ENCODE measurements around the gene SLC6A19.

The SLC6A19 gene

DNA sequence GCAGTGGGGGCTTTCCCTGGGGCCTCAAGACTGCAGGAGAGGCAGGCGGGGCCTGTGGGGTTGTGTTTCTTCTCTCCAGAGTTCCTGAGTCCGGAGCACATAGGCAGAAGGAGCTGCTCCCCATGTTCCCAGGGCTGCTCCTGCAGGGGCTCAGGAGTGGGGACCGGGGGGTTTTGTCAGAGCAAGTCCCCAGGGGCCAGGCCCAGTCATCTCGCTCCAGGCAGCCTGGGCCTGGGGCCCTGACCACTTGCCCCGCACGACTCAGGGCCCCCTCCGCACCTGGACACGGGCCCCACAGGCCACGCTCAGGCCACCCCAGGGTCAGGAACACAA is 22.0 kb upstream of the SLC6A19 start:
- DNase-seq (ENCODE audit: low spot score) = no peak

GRCh38 chr5:1180096-1180495 is 21.3 kb upstream of the SLC6A19 start:
- DNase-seq (ENCODE audit: low spot score) = no peak

DNA sequence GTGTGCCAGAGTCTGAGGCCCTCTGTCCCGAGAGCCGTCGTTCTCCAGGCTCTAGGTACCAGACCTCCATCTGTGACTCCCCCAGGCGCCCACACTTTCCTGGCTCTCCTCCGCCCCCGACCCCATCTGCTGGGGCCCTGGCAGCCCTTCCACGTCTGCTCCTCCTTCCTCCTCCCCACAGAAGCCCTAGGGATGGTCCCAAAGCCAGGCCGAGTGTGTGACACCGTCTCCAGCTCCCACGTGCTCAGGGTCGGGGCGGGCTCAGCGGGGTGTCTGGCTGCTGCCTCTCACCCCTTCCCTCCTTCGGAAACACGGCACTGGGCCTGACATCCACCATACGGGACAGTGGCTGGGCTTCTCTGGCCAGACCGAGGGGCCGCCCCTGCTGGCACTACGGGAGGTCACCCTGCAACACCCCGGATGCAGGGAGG is 20.5 kb upstream of the SLC6A19 start:
- no peak for DNase-seq (ENCODE audit: low spot score)

DNA sequence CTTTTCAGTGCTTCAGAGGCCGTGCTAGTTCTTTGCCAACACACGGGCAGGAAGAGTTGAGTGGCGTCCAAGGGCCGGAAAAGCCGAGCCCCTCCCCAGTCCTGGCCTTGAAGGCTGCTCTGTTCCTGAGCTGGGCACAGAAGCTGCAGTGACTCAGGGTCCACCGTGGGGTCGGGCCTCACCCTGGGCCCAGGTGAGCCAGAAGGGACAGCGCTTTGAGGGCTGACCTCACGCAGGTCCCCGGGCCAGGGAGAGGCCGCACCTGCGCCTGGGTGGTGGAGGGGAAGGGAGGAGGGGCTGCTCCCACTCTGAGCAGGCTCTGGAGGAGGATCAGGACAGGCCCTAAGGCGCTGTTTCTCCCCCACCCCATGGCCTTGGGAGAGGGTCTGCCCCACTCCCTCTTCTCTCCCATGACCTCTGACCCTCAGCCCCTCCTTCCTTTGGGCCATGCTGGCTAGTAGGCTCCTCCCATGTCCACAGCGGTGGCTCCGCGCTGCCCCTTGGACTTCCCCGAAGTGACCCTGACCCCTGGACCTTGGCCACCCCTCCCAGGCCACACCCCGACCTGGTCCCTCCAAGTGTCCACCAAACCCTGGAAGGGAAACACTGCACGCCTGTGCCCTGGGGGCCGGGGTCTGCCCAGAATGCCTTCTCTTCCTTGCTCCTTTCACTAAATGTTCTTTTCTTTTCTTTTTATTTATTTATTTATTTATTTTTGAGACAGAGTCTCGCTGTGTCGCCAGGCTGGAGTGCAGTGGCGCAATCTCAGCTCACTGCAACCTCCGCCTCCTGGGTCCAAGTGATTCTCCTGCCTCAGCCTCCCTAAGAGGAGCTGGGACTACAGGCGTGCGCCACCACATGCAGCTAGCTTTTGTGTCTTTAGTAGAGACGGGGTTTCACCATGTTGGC is 19.7 kb upstream of the SLC6A19 start:
- no peak for DNase-seq (ENCODE audit: low spot score)

GRCh38 chr5:1182360-1182632 is 19.1 kb upstream of the SLC6A19 start:
- DNase-seq (ENCODE audit: low spot score) = no peak

DNA sequence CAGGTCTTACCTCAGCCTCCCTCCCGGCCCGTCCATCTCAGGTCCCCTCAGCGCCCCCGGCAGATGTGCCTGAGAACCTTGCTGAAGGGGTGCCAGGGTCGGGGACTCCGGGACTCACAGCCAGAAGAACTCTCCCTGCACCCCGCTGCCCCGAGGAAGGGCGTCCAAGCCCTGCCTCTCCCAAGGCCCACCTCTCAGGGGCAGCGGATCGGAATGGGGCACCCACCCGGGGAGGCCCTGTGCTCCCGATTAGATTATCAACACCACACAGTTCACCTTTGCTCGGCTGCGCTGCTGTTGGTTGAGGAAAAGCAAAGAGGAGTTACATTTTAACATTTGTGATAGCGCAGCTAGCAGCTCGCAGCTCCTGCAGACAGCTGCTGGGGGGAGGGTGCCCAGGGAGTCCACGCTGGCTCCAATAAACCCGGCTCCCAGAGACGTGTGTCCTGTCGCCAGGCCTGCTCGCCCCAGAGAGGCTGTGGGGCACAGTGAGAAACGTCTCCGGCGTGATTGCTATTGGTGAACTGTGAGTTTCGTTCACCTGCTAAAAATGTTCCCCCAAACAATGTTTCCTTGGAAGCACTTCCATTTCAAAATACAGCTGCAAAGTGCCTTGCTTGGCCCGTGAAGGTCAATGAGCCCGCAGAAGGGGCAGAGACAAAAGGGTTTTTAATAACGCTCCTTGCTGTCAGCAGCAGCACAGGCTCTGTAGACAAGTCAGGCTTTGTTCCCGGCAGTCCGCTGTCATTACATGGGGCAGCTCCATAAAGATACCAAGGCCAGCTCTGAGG is 18.6 kb upstream of the SLC6A19 start:
- no peak for DNase-seq (ENCODE audit: low spot score)

GRCh38 chr5:1183424-1184162 is 17.8 kb upstream of the SLC6A19 start:
- no peak for DNase-seq (ENCODE audit: low spot score)

- DNase-seq (ENCODE audit: low spot score) = no peak
These were observed 17.3 kb upstream of the SLC6A19 start for GRCh38 chr5:1184163-1184470.

DNA sequence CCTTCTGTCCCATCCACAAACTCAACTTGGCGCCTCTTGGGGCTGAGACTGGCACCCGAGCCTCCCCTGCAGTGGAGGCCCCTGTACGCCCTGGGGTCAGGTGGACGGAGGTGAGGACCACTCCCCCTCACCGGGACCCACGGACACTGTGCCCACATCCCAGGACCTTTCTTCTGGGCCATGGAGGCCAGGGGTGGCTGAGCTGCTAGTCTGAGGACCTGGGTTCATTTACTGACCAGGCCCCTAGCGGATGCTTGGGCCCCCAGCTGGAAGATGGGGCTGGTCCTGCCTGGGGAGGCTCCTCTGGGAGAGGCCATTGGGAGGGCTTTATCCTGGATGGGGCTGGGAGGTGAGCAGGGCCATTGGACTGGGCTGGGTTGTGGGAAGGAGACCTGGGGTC is 16.9 kb upstream of the SLC6A19 start:
- no peak for DNase-seq (ENCODE audit: low spot score)

GRCh38 chr5:1185038-1185627 is 16.3 kb upstream of the SLC6A19 start:
- no peak for DNase-seq (ENCODE audit: low spot score)

GRCh38 chr5:1185629-1186350 is 15.6 kb upstream of the SLC6A19 start:
- DNase-seq (ENCODE audit: low spot score) = no peak

- no peak for DNase-seq (ENCODE audit: low spot score)
These were observed 14.8 kb upstream of the SLC6A19 start for GRCh38 chr5:1186351-1187233.

DNA sequence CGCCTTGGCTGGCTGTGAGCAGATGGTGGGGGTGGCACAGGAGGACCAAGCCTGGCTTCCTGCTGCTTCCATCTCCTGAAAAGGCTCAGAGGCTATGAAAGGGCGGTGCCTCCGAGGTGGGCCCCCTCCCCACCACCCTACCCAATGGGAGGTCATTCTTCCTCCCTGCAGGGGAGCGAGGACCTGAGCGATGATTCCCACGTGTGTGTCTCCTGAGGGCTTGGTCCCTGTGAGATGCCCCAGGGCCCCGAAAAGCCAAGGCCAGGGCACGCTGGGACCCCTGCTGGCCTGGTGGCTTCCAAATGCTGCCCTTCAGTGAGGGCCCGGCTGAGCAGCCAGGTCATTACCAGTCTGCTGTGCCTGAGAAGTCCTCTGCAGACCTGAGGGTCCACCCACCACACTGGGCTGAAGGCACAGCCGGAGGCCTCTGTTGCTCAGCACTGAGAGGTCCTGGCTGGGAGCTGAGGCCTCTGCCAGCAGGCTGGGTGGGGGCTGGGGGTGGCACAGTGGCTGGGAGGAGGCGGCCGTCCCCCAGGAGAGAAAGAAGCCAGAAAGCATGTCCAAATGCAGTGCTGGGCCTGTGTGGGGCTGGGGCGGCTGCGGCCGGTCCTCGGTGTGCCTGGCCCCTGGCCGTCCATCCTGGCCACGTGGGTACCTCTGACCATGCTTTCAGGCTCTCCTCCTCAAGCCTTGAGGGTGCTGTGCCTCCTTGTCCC is 14.0 kb upstream of the SLC6A19 start:
- no peak for DNase-seq (ENCODE audit: low spot score)

GRCh38 chr5:1187950-1188334 is 13.5 kb upstream of the SLC6A19 start:
- DNase-seq (ENCODE audit: low spot score) = no peak

DNA sequence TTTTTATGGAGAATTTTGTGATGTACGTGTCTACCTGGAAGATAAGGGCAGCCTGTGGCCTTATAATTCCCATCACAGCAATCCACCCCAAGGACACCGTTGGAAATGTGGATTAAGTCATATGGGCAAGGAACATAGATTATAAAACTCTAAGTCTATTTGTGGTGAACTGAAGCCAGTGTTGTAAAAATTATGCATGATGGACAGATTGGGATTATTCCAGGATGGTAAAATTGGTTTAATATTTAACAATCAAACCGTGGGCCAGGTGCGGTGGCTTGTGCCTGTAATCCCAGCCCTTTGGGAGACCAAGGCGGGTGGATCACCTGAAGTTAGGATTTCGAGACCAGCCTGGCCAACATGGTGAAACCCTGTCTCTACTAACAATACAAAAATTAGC is 12.9 kb upstream of the SLC6A19 start:
- no peak for DNase-seq (ENCODE audit: low spot score)

GRCh38 chr5:1189269-1189668 is 12.1 kb upstream of the SLC6A19 start:
- no peak for DNase-seq (ENCODE audit: low spot score)

DNA sequence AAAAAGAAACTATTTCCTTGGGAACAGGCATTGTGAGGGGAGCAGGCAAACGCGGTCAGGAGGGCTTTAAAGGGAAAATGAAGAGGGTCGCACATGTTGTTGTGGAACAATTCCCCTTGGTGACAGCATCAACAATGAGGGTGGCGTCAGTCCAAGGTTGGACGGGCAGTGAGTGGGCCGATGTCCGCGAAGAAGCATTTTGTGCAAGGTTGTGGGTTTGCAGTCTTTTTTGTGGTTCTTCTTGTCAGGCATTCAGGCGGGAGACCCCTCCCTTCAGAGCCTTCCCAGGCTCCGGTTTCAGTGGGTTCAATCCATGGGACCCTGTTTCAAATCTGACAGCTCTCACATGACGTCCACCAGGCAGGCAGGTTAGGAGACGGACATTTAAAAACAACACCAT is 11.1 kb upstream of the SLC6A19 start:
- no peak for DNase-seq (ENCODE audit: low spot score)

GRCh38 chr5:1190837-1191239 is 10.6 kb upstream of the SLC6A19 start:
- no peak for DNase-seq (ENCODE audit: low spot score)

DNA sequence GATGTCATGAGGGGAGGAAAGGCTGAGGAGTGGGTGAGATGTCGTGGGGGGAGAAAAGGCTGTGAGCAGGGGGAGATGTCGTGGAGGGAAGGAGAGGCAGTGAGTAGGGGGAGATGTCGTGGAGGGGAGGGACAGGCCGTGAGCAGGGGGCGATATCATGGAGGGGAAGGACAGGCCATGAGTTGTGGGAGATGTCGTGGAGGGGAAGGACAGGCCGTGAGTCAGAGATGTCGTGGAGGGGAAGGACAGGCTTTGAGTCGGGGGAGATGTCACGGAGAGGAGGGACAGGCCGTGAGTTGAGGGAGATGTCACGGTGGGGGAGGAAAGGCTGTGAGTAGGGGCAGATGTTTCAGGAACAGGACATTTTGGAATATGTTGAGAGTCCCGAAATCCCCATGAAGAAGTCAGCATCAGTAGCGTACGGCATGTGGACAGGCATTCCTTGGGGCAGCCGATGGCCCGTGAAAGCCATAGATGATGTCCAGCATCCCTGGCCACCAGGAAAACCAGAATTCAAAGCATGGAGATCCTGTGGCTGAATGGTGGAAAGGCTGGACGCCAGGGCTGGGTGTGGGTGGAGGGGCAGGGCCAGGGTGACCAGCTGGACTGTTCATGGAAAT is 8.3 kb upstream of the SLC6A19 start:
- DNase-seq (ENCODE audit: low spot score) = no peak

- DNase-seq (ENCODE audit: low spot score) = no peak
These were observed 7.8 kb upstream of the SLC6A19 start for GRCh38 chr5:1193591-1193985.
